Loucy (cell line): ENCODE measurements around the gene DNAI1.

Source experiments
- H2AFZ ChIP-seq: fragments of 200-600 bp; sonication (generic); 2 replicates; pipeline ENCODE4 v1.6.0; 2016; ENCODE audit warnings: antibody characterized with exemption, mild to moderate bottlenecking, low read length, moderate library complexity
- H3F3A ChIP-seq: fragments of 200-600 bp; 2 replicates; pipeline ENCODE4 v1.6.0; 2016; ENCODE audit warnings: antibody characterized with exemption, low read depth, mild to moderate bottlenecking
- H3K27me3 ChIP-seq: fragments of 200-600 bp; sonication (generic); 2 replicates; pipeline ENCODE4 v1.6.1; 2014; ENCODE audit warnings: low read length, mild to moderate bottlenecking; ENCODE audit not compliant: insufficient read depth, poor library complexity, severe bottlenecking
- H3K36me3 ChIP-seq: fragments of 200-600 bp; sonication (generic); 2 replicates; pipeline ENCODE4 v1.6.1; 2016; ENCODE audit warnings: low read length; ENCODE audit not compliant: insufficient read depth
- H3K4me1 ChIP-seq: fragments of 200-600 bp; sonication (generic); 2 replicates; pipeline ENCODE4 v1.5.1; 2014; ENCODE audit warnings: low read length, mild to moderate bottlenecking; ENCODE audit not compliant: insufficient read depth, poor library complexity, severe bottlenecking
- H3K4me2 ChIP-seq: fragments of 200-600 bp; sonication (generic); 2 replicates; pipeline ENCODE4 v1.6.0; 2014; ENCODE audit warnings: antibody characterized with exemption, low read length, low read depth, mild to moderate bottlenecking; ENCODE audit not compliant: poor library complexity, severe bottlenecking
- H3K4me3 ChIP-seq: fragments of 200-600 bp; sonication (generic); 2 replicates; pipeline ENCODE4 v1.5.1; 2014; ENCODE audit warnings: low read length, mild to moderate bottlenecking, mixed read lengths; ENCODE audit not compliant: poor library complexity, severe bottlenecking
- H3K79me2 ChIP-seq: fragments of 200-600 bp; sonication (generic); 2 replicates; pipeline ENCODE4 v1.6.1; 2014; ENCODE audit warnings: low read length; ENCODE audit not compliant: insufficient read depth
- H3K9ac ChIP-seq: fragments of 200-600 bp; sonication (generic); 2 replicates; pipeline ENCODE4 v1.6.0; 2014; ENCODE audit warnings: mild to moderate bottlenecking, low read depth, low read length, moderate library complexity; ENCODE audit not compliant: poor library complexity, severe bottlenecking
- H3K9me2 ChIP-seq: fragments of 200-600 bp; sonication (generic); replicated peaks from 2 replicates; pipeline ENCODE4 v1.6.1; 2016; ENCODE audit warnings: low read depth, low read length, mixed read lengths
- H3K9me3 ChIP-seq: fragments of 200-600 bp; sonication (generic); 2 replicates; pipeline ENCODE4 v1.6.1; 2014; ENCODE audit warnings: mild to moderate bottlenecking, antibody characterized with exemption, low read length, low read depth; ENCODE audit not compliant: insufficient read depth
- H4K20me1 ChIP-seq: fragments of 200-600 bp; sonication (generic); 2 replicates; pipeline ENCODE4 v1.6.0; 2014; ENCODE audit warnings: antibody characterized with exemption, low read length, mild to moderate bottlenecking; ENCODE audit not compliant: insufficient read depth, poor library complexity, severe bottlenecking
- EZH2phosphoT487 ChIP-seq: fragments of 200-600 bp; IDR thresholded peaks from 2 replicates; pipeline ENCODE4 v1.6.1; 2018; ENCODE audit warnings: antibody characterized with exemption, mild to moderate bottlenecking, moderate library complexity, borderline replicate concordance
- TF ChIP-seq, protein P1 (sequence below): fragments of 200-600 bp; sonication (generic); conservative IDR thresholded peaks from 2 replicates; pipeline ENCODE4 v1.5.1; 2014; ENCODE audit warnings: mild to moderate bottlenecking, antibody characterized with exemption, low read length

The DNAI1 gene

DNA sequence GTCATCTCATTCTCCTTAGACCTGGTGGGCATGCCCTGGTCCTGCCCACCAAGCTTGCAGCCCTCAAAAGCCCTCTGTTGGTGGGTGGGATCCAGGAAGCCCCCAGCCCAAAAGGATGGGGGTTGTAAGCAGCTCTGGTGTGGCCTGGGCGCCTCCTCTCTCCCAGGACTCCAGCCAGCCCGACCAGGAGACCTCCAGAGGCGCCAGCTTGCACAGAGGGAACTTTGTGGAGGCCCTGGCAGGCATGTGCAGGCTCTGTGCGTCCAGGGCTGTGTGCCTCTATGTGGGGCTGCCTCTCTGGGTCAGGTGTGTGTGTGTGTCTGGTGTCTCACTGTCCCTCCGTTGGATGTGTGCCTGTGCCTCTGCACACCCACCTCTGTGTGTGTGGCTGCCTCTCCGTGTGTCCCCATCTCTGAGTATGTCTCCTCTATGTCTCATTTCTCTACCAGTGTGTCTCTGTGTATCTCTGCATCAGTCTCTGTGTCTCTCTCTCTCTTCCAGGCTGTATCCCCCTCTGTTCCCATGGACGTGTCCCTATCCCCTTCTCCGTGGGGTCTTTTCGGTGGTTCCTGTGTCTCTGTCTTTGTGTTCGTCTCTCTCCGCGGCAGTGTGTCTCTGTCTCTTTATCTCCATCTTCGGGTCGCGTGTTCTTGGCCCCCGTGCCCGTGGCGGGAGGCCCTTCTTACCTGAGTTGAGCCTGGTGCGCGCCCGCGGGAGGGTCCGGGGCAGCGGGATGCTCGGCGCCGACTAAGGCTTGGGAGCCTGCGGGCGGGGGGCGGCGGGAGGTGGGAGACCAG is 63.7 kb downstream of the DNAI1 start:
- no peaks in the 10 kb centered on the region for H3K27me3 ChIP-seq
- TF ChIP-seq, protein P1, sequence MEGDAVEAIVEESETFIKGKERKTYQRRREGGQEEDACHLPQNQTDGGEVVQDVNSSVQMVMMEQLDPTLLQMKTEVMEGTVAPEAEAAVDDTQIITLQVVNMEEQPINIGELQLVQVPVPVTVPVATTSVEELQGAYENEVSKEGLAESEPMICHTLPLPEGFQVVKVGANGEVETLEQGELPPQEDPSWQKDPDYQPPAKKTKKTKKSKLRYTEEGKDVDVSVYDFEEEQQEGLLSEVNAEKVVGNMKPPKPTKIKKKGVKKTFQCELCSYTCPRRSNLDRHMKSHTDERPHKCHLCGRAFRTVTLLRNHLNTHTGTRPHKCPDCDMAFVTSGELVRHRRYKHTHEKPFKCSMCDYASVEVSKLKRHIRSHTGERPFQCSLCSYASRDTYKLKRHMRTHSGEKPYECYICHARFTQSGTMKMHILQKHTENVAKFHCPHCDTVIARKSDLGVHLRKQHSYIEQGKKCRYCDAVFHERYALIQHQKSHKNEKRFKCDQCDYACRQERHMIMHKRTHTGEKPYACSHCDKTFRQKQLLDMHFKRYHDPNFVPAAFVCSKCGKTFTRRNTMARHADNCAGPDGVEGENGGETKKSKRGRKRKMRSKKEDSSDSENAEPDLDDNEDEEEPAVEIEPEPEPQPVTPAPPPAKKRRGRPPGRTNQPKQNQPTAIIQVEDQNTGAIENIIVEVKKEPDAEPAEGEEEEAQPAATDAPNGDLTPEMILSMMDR, result no peak
- no peak for TF ChIP-seq EZH2phosphoT487
- H3K9ac ChIP-seq, result peak overlapping the region; percentile 59
- H3F3A ChIP-seq, result no peaks in the 10 kb centered on the region
- H3K4me3 ChIP-seq, result peak overlapping the region; percentile 63
- no peaks in the 10 kb centered on the region for H3K79me2 ChIP-seq
- peak overlapping the region; percentile 75 for H3K4me2 ChIP-seq
- no peaks in the 10 kb centered on the region for H4K20me1 ChIP-seq
- H3K9me3 ChIP-seq, result no peaks in the 10 kb centered on the region
- H3K9me2 ChIP-seq, result no peaks in the 10 kb centered on the region
- peaks cover 9% of the 10 kb centered on the region for H3K4me1 ChIP-seq
- peak overlapping the region; percentile 66 for H2AFZ ChIP-seq
- no peaks in the 10 kb centered on the region for H3K36me3 ChIP-seq

DNA sequence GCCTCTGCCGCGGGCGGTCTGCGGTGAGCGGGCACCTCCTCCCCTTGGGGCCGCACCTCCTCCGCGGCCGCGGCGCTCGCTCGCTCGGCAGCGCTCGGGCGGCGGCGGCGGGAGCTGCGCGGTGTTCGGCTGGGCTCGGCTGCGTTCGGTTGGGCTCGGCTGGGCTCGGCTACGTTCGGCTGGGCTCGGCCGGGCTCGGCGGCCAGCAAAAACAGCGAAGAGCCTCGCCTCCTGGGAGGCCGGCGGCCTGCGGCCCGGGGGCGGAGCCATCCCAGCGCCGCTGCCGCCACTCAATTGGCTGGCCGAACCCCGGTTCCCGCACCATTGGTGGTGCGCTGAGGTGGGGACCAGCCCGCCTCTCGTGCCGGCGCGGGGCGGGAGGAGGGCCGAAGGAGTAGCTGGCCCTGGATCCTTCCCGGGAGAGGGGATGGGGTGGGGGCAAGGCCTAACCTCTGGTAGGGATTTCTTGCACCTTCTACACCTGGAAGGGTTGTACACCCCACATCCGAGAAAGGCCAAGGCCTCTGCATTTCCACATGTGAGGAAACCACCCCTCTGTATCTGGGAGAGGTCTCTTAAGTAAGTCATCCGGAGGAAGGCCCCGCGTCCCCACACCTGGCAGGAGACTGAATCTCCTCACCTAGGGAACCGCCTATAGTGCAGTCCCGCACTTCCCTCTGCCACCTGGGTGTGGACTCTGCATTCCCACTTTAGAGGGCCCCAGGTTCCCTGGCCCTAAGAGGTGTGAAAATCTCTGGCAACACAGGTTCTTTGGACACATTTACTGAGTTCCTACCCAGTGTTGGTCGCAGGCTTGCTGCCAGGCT is 64.6 kb downstream of the DNAI1 start, which contains the start of gene ENHO:
ENHO (minus strand) TSS at position 20 of the 827 bp plus-strand sequence. CDS start 1,295 bp downstream, outside the sequence.
- Histone ChIP-seq H3K4me3 (peak within 1 kb of the TSS; percentile 65), H3F3A (no peaks in the 10 kb centered on the region), H3K4me2 (peak within 1 kb of the TSS; percentile 84), H3K36me3 (no peaks in the 10 kb centered on the region), H3K27me3 (no peaks in the 10 kb centered on the region), H3K79me2 (no peaks in the 10 kb centered on the region), H3K9me2 (no peaks in the 10 kb centered on the region), H3K9me3 (no peaks in the 10 kb centered on the region), H3K9ac (peak within 1 kb of the TSS; percentile 64), H2AFZ (peak within 1 kb of the TSS; percentile 66), H4K20me1 (no peaks in the 10 kb centered on the region), H3K4me1 (peaks cover 9% of the 10 kb centered on the region)
- no peak for TF ChIP-seq EZH2phosphoT487
- TF ChIP-seq, protein P1, result no peak

DNA sequence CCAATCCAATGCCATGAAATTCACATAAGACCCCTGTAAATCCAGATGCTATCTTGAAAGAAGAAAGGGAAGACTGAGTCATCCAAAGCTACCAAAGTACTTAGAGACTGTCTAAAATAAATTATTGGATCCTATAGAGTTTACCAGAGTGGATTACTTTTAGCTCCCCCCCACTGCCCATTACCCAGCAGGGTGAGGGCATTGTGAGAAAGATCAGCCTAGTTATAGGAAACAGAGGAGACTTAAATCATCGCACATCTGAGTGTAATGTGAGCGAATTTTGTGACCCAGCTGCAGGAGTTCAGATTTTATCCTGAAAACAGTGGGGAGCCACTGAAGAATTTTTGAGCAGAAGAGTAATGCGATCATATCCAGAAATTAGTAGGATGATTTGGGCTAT is 65.7 kb downstream of the DNAI1 start:
- Histone ChIP-seq H3K9me3 (no peaks in the 10 kb centered on the region), H3K79me2 (no peaks in the 10 kb centered on the region), H3K4me2 (no peak overlapping the region), H3K9ac (no peak overlapping the region), H3K9me2 (no peaks in the 10 kb centered on the region), H3K4me3 (no peak overlapping the region), H3K27me3 (no peaks in the 10 kb centered on the region), H3F3A (no peaks in the 10 kb centered on the region), H4K20me1 (no peaks in the 10 kb centered on the region), H3K4me1 (peaks cover 9% of the 10 kb centered on the region), H3K36me3 (no peaks in the 10 kb centered on the region), H2AFZ (no peak overlapping the region)
- TF ChIP-seq, protein P1, result no peak
- no peak for TF ChIP-seq EZH2phosphoT487
